Endothelial cell (in vitro differentiated cells): ENCODE measurements around the gene BANF2. TPM values are rescaled to one million over a fixed set of nuclear protein-coding genes. Genes with fewer than 3 reads are reported as not detected.

ENCODE experiments used
- DNase-seq: peaks from one replicate; pipeline ENCODE4 v3.0.0; 2021; ENCODE audit warnings: low spot score
- H3K27ac Mint-ChIP-seq: one replicate; pipeline ENCODE4 v1.8.0; 2021; ENCODE audit warnings: mixed read lengths, inconsistent platforms; ENCODE audit not compliant: unreplicated experiment
- H3K27me3 Mint-ChIP-seq: one replicate; pipeline ENCODE4 v1.8.0; 2021; ENCODE audit warnings: mild to moderate bottlenecking, moderate library complexity, mixed read lengths, inconsistent platforms; ENCODE audit not compliant: unreplicated experiment
- H3K36me3 Mint-ChIP-seq: one replicate; pipeline ENCODE4 v1.8.0; 2021; ENCODE audit warnings: mild to moderate bottlenecking, low read depth, mixed read lengths, inconsistent platforms; ENCODE audit not compliant: unreplicated experiment
- H3K4me1 Mint-ChIP-seq: one replicate; pipeline ENCODE4 v1.8.0; 2021; ENCODE audit warnings: mild to moderate bottlenecking, mixed read lengths, inconsistent platforms; ENCODE audit not compliant: unreplicated experiment
- H3K4me3 Mint-ChIP-seq: one replicate; pipeline ENCODE4 v1.8.0; 2021; ENCODE audit warnings: mild to moderate bottlenecking, mixed read lengths, inconsistent platforms; ENCODE audit not compliant: unreplicated experiment
- H3K9me3 Mint-ChIP-seq: one replicate; pipeline ENCODE4 v1.8.0; 2021; ENCODE audit warnings: mixed read lengths, inconsistent platforms; ENCODE audit not compliant: unreplicated experiment
- total RNA-seq: library from RNA; stranded (reverse); fragmentation: NEBNext Ultra II Directional; extraction: Animal tissue kit (Norgen Biotek cat#: 25700); gene quantifications from one replicate; pipeline ENCODE4 v1.2.1, GENCODE V29; 2021; ENCODE audit not compliant: unreplicated experiment
- TF ChIP-seq, protein P1 (sequence below): fragments of 200-600 bp; sonication (generic); IDR thresholded peaks from one replicate; pipeline ENCODE4 v1.5.0; 2021; ENCODE audit warnings: antibody characterized with exemption; ENCODE audit not compliant: unreplicated experiment

The BANF2 gene
- total RNA-seq, 1 donor from 2014 or later = not detected

- Mint-ChIP-seq H3K4me3 (no peak overlapping the region), H3K36me3 (no peaks in the 10 kb centered on the region), H3K9me3 (no peaks in the 10 kb centered on the region), H3K4me1 (no peaks in the 10 kb centered on the region), H3K27me3 (peaks cover 4% of the 10 kb centered on the region), H3K27ac (no peak overlapping the region)
- no peak for DNase-seq
- TF ChIP-seq, protein P1, sequence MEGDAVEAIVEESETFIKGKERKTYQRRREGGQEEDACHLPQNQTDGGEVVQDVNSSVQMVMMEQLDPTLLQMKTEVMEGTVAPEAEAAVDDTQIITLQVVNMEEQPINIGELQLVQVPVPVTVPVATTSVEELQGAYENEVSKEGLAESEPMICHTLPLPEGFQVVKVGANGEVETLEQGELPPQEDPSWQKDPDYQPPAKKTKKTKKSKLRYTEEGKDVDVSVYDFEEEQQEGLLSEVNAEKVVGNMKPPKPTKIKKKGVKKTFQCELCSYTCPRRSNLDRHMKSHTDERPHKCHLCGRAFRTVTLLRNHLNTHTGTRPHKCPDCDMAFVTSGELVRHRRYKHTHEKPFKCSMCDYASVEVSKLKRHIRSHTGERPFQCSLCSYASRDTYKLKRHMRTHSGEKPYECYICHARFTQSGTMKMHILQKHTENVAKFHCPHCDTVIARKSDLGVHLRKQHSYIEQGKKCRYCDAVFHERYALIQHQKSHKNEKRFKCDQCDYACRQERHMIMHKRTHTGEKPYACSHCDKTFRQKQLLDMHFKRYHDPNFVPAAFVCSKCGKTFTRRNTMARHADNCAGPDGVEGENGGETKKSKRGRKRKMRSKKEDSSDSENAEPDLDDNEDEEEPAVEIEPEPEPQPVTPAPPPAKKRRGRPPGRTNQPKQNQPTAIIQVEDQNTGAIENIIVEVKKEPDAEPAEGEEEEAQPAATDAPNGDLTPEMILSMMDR = no peak
These were observed 12.4 kb downstream of the BANF2 start for GRCh38 chr20:17712201-17712600.

- Mint-ChIP-seq H3K27me3 (peaks cover 4% of the 10 kb centered on the region), H3K9me3 (no peaks in the 10 kb centered on the region), H3K4me1 (no peaks in the 10 kb centered on the region), H3K4me3 (no peak overlapping the region), H3K36me3 (no peaks in the 10 kb centered on the region), H3K27ac (no peak overlapping the region)
- TF ChIP-seq, protein P1 = no peak
- no peak for DNase-seq
These were observed 12.9 kb downstream of the BANF2 start for GRCh38 chr20:17712708-17713107.

DNA sequence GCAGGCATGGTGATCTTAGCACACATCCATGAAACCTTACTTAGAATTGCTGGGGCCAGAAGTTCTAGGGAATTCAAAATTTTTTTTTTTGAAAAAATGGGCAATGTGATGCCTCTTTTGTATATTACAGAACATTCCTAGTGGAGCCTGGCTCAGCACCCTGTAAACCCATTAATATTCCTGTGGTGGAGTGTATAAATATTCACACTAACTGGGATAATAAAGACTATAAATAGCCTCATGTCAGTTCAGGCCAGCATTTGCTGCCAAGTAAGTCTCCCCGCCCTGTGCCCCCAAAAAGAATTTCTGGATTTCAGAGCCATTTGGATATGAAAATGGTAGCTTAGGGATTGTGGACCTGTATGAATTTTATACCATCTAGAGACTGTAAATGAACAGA, 14.8 kb downstream of the BANF2 start:
- no peaks in the 10 kb centered on the region for H3K4me1 Mint-ChIP-seq
- H3K27ac Mint-ChIP-seq = no peak overlapping the region
- no peak overlapping the region for H3K4me3 Mint-ChIP-seq
- DNase-seq = no peak
- peaks cover 4% of the 10 kb centered on the region for H3K27me3 Mint-ChIP-seq
- H3K9me3 Mint-ChIP-seq = no peaks in the 10 kb centered on the region
- H3K36me3 Mint-ChIP-seq = no peaks in the 10 kb centered on the region
- TF ChIP-seq, protein P1 = no peak

DNA sequence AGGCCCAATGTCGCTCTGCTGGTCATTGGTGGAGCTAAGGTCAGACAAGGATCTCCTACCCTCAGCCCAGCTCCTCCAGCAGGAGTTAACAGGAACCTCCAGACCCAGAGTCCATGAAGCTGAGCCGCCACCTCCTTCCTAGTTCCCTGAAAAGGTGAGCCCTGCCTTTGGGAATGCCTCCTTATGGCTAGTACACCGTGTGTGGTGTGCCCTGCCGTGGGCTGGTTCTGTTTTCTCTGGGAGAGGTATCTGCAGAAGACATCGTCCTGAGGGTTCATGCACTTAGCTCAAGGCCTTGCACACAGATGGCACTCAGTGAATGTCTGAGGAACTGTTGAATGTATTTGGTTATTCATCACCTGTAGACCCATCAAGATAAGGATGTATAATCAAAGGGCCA, 15.3 kb downstream of the BANF2 start:
- Mint-ChIP-seq H3K4me1 (no peaks in the 10 kb centered on the region), H3K9me3 (no peaks in the 10 kb centered on the region), H3K4me3 (no peak overlapping the region)

GRCh38 chr20:17716331-17716730, 16.6 kb downstream of the BANF2 start:
- Mint-ChIP-seq H3K4me3 (no peak overlapping the region), H3K4me1 (peaks cover 7% of the 10 kb centered on the region), H3K36me3 (no peaks in the 10 kb centered on the region), H3K27me3 (peaks cover 4% of the 10 kb centered on the region), H3K27ac (no peak overlapping the region), H3K9me3 (no peaks in the 10 kb centered on the region)
- TF ChIP-seq, protein P1 = no peak
- DNase-seq = no peak

More for the DNA sequence above, 15.3 kb downstream of the BANF2 start:
- H3K36me3 Mint-ChIP-seq = no peaks in the 10 kb centered on the region
- TF ChIP-seq, protein P1 = no peak
- peaks cover 4% of the 10 kb centered on the region for H3K27me3 Mint-ChIP-seq
- no peak overlapping the region for H3K27ac Mint-ChIP-seq
- DNase-seq = no peak
